Adrenal gland (tissue), 5 donors: ENCODE data around the gene BTBD9.

Experiments used
- POLR2A ChIP-seq, 2 donors: fragments of 450-650 bp; IDR thresholded peaks; one replicate each; pipeline ENCODE4 v1.6.1; 2017; ENCODE audit warnings: antibody characterized with exemption in 2 of 2, mild to moderate bottlenecking in 2 of 2, moderate library complexity in 1 of 2
- TF ChIP-seq, protein P1 (sequence below), 6 experiments: fragments of 450-650 bp in 4 of 6; fragments of 200-600 bp in 2 of 6; sonication (generic) in 1 of 6; IDR thresholded peaks; 1 replicate in 5 of 6; 2 replicates in 1 of 6; pipeline versions ENCODE4 v1.5.1 to v1.8.0; 2016 to 2021; ENCODE audit warnings: antibody characterized with exemption in 6 of 6, mild to moderate bottlenecking in 2 of 6, moderate library complexity in 1 of 6
- donor health status: DM: no; HTN: no; CAD: no.

DNA sequence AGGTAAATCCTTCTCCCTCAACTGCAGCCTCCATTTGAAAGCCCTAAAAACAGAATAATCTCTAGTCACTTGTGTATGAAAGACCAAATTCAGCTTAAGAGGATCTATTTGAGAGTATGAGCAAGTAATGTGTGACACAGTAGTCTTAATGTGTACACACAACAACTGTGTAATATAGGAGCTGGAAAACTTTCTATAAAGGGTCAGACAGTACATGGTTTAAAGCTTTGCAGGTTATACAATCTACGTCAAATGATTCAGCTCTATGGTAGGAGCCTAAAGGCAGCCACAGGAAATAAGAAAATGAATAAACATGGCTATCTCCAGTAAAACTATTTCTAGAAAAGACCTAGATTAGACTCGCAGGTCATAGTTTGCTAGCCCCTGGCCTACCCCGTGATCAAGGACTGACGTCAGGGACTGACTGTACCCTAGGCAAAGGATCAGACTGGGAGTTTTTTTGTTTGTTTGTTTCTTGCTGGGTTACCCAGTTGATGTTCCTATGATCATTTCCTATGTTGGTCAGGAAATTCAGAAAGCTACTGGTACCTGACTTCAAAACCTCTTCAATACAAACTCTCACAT lies 39.7 kb downstream of the BTBD9 start:
- TF ChIP-seq, protein P1, sequence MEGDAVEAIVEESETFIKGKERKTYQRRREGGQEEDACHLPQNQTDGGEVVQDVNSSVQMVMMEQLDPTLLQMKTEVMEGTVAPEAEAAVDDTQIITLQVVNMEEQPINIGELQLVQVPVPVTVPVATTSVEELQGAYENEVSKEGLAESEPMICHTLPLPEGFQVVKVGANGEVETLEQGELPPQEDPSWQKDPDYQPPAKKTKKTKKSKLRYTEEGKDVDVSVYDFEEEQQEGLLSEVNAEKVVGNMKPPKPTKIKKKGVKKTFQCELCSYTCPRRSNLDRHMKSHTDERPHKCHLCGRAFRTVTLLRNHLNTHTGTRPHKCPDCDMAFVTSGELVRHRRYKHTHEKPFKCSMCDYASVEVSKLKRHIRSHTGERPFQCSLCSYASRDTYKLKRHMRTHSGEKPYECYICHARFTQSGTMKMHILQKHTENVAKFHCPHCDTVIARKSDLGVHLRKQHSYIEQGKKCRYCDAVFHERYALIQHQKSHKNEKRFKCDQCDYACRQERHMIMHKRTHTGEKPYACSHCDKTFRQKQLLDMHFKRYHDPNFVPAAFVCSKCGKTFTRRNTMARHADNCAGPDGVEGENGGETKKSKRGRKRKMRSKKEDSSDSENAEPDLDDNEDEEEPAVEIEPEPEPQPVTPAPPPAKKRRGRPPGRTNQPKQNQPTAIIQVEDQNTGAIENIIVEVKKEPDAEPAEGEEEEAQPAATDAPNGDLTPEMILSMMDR (IDR thresholded peaks at IDR 0.05) = no peak
- TF ChIP-seq POLR2A (IDR thresholded peaks at IDR 0.05) = no peak
